Brain microvascular endothelial cell (primary cell): ENCODE data around the gene AGBL1.
"Not testable (repeated sequence)": the region's sequence is repeated elsewhere in the genome, so short reads cannot be mapped to it uniquely, and the experiment has no call there.

Source experiments
- DNase-seq: peaks from one replicate; pipeline ENCODE4 v3.0.0-alpha.2; 2020
- H3K27ac ChIP-seq: fragments of 250-450 bp; sonication (Bioruptor Pico); 2 replicates; pipeline ENCODE4 v1.5.1; 2020; ENCODE audit warnings: mild to moderate bottlenecking, moderate library complexity
- H3K27me3 ChIP-seq: fragments of 250-450 bp; sonication (Bioruptor Pico); replicated peaks from 2 replicates; pipeline ENCODE4 v1.5.1; 2020; ENCODE audit warnings: mild to moderate bottlenecking
- H3K36me3 ChIP-seq: fragments of 250-450 bp; sonication (Bioruptor Pico); replicated peaks from 2 replicates; pipeline ENCODE4 v1.5.1; 2020; ENCODE audit warnings: mild to moderate bottlenecking
- H3K4me3 ChIP-seq: 2 replicates; pipeline ENCODE4 v1.5.1; 2011; ENCODE audit warnings: low read depth, mild to moderate bottlenecking, control low read depth, low read length, moderate library complexity
- CTCF ChIP-seq: IDR thresholded peaks from 2 replicates; pipeline ENCODE4 v1.5.1; 2011; ENCODE audit warnings: low read depth, mild to moderate bottlenecking, moderate library complexity, low read length, control low read depth, inconsistent platforms; ENCODE audit errors: missing control alignments
- in situ Hi-C: cut with HindIII; loops from 2 replicates; pipeline ENCODE4 v1.10.0; 2017; ENCODE audit warnings: low sequenced_read_pairs, low pct_ligation_motif_present

Gene AGBL1

GRCh38 chr15:86445579-86446252, 366.0 kb downstream of the AGBL1 start:
- H3K4me3 ChIP-seq = no peak overlapping the region
- no peak overlapping the region for H3K27ac ChIP-seq
- H3K27me3 ChIP-seq = no peaks in the 10 kb centered on the region
- in situ Hi-C loops = no loop called here
- TF ChIP-seq CTCF = no peak
- H3K36me3 ChIP-seq = no peaks in the 10 kb centered on the region
- no peak for DNase-seq

- TF ChIP-seq CTCF = no peak
- H3K27ac ChIP-seq = no peak overlapping the region
- no peaks in the 10 kb centered on the region for H3K27me3 ChIP-seq
- H3K4me3 ChIP-seq = no peak overlapping the region
- DNase-seq = no peak
- H3K36me3 ChIP-seq = no peaks in the 10 kb centered on the region
- in situ Hi-C loops = no loop called here
Observed at GRCh38 chr15:86446253-86446640, 366.6 kb downstream of the AGBL1 start.

GRCh38 chr15:86465470-86466039, 385.9 kb downstream of the AGBL1 start:
- DNase-seq, in situ Hi-C loops, H3K4me3 ChIP-seq: not testable (repeated sequence)

GRCh38 chr15:86481720-86482119, 402.0 kb downstream of the AGBL1 start:
- in situ Hi-C loops = no loop called here
- no peak for DNase-seq
- H3K27ac ChIP-seq = no peak overlapping the region
- no peaks in the 10 kb centered on the region for H3K27me3 ChIP-seq
- no peak overlapping the region for H3K4me3 ChIP-seq
- no peak for TF ChIP-seq CTCF
- no peaks in the 10 kb centered on the region for H3K36me3 ChIP-seq

More at GRCh38 chr15:86465470-86466039, 385.9 kb downstream of the AGBL1 start:
- H3K27me3 ChIP-seq, H3K36me3 ChIP-seq, H3K27ac ChIP-seq: not testable (repeated sequence)

GRCh38 chr15:86483936-86484335, 404.3 kb downstream of the AGBL1 start:
- no peak for TF ChIP-seq CTCF
- in situ Hi-C loops = no loop called here
- H3K27ac ChIP-seq = no peak overlapping the region
- no peak overlapping the region for H3K4me3 ChIP-seq
- no peaks in the 10 kb centered on the region for H3K36me3 ChIP-seq
- H3K27me3 ChIP-seq = no peaks in the 10 kb centered on the region
- no peak for DNase-seq

- no peak for DNase-seq
- H3K27me3 ChIP-seq = no peaks in the 10 kb centered on the region
- no peak overlapping the region for H3K4me3 ChIP-seq
- TF ChIP-seq CTCF = no peak
- in situ Hi-C loops = no loop called here
- no peak overlapping the region for H3K27ac ChIP-seq
- no peaks in the 10 kb centered on the region for H3K36me3 ChIP-seq
Observed at GRCh38 chr15:86488046-86488445, 408.4 kb downstream of the AGBL1 start.
